Stomach (tissue), 4 donors: ENCODE results near the gene FAM9A.

ENCODE experiments used
- POLR2AphosphoS5 ChIP-seq, 3 donors: sonication (generic); formaldehyde crosslinking; IDR thresholded peaks; one replicate each; pipeline ENCODE4 v1.6.1; 2016; ENCODE audit warnings: antibody characterized with exemption in 3 of 3
- TF ChIP-seq, protein P1 (sequence below), 7 experiments: fragments of 450-650 bp in 4 of 7; fragments of 200-600 bp in 3 of 7; sonication (generic) in 3 of 7; IDR thresholded peaks; one replicate each; pipeline ENCODE4 v1.5.1; 2016 to 2019; ENCODE audit warnings: antibody characterized with exemption in 7 of 7, control low read depth in 2 of 7, mild to moderate bottlenecking in 1 of 7

DNA sequence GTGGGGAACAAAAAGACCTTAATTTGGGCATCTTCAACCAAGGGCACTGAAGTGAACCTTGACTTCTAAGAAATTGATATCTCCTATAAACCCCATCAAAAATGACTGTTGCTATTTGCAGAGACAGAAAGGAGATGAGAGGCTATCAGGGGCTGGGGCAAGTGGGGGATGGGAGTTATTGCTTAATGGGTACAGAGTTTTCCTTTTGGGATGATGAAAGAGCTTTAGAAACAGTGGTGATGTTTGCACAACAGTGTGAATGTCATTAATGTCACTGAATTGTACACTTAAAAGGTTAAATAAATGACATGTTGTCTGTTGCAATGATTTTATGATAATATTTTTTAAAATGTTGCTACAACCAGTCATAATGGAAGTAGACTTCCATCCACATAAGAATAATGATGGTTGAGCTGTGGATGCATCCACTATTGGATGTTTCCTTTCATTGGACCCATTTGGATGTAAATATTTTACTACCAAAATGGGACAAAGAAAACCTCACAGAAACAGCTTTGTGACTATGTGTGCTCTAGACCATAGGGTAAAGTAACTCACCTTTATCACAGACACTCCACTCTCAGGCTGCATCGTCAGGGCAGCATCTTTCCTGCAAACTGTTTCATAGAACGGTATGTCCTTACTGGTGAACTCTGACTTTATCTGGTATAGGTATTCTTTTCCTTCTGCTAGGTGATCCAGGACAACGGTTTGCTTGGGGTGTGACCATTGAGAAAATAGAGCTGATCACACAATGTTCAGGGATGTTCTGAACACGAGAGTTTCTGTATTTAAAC is 31.6 kb upstream of the FAM9A start:
- TF ChIP-seq, protein P1, sequence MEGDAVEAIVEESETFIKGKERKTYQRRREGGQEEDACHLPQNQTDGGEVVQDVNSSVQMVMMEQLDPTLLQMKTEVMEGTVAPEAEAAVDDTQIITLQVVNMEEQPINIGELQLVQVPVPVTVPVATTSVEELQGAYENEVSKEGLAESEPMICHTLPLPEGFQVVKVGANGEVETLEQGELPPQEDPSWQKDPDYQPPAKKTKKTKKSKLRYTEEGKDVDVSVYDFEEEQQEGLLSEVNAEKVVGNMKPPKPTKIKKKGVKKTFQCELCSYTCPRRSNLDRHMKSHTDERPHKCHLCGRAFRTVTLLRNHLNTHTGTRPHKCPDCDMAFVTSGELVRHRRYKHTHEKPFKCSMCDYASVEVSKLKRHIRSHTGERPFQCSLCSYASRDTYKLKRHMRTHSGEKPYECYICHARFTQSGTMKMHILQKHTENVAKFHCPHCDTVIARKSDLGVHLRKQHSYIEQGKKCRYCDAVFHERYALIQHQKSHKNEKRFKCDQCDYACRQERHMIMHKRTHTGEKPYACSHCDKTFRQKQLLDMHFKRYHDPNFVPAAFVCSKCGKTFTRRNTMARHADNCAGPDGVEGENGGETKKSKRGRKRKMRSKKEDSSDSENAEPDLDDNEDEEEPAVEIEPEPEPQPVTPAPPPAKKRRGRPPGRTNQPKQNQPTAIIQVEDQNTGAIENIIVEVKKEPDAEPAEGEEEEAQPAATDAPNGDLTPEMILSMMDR (IDR thresholded peaks at IDR 0.05), result no peak
- no peak for TF ChIP-seq POLR2AphosphoS5 (IDR thresholded peaks at IDR 0.05)
